Right lobe of liver (tissue), 6 donors: ENCODE results near the gene NRXN3. TPM values are rescaled to one million over a fixed set of nuclear protein-coding genes. Genes with fewer than 3 reads are reported as not detected.

Experiments
- ATAC-seq, 4 donors: fragments of 200-7000 bp; cut with Tn5 transposase; one replicate each; pipeline ENCODE4 v1.9.1; 2020; ENCODE audit warnings: mild to moderate bottlenecking in 4 of 4, moderate library complexity in 4 of 4
- DNase-seq, 3 donors: peaks; one replicate each; pipeline ENCODE4 v3.0.0-alpha.2; 2020
- H3K27ac ChIP-seq, 3 donors: fragments of 200-600 bp; one replicate each; pipeline ENCODE4 v1.8.0; 2022
- H3K27me3 ChIP-seq, 2 donors: fragments of 200-600 bp; one replicate each; pipeline ENCODE4 v1.8.0; 2022
- H3K36me3 ChIP-seq, 4 donors: fragments of 200-600 bp; sonication (generic) in 1 of 4; one replicate each; pipeline versions ENCODE4 v1.5.1 to v1.8.0; 2017 to 2022; ENCODE audit warnings: control low read depth in 1 of 4
- H3K4me1 ChIP-seq, 4 donors: fragments of 200-600 bp; sonication (generic) in 1 of 4; one replicate each; pipeline versions ENCODE4 v1.5.1 to v1.8.0; 2017 to 2022; ENCODE audit warnings: control low read depth in 1 of 4
- H3K4me3 ChIP-seq, 3 donors: fragments of 200-600 bp; one replicate each; pipeline ENCODE4 v1.8.0; 2022
- H3K9me3 ChIP-seq, 4 donors: fragments of 200-600 bp; sonication (generic) in 1 of 4; one replicate each; pipeline versions ENCODE4 v1.5.1 to v1.8.0; 2017 to 2022; ENCODE audit warnings: control low read depth in 1 of 4
- POLR2A ChIP-seq: fragments of 450-650 bp; IDR thresholded peaks from one replicate; pipeline ENCODE4 v1.6.1; 2017; ENCODE audit warnings: antibody characterized with exemption, mild to moderate bottlenecking
- WGBS: methylation state at CpG from one replicate; pipeline ENCODE4 v1.1.6; 2018; ENCODE audit warnings: low coverage, low lambda C conversion rate; ENCODE audit not compliant: insufficient coverage; ENCODE audit errors: missing lambda C conversion rate; 5-methylcytosine and 5-hydroxymethylcytosine counted together
- intact Hi-C, 2 donors: fragments of 100-400 bp; cut with DNase I; formaldehyde crosslinking; loops; one replicate each; pipeline versions ENCODE4 v1.11.2 to v1.14.1; 2022
- total RNA-seq, 6 experiments: library from RNA; depleted of rRNA in 2 of 6; stranded (reverse); fragments of >200 nt in 2 of 6; fragmentation: NEBNext Ultra II Directional in 3 of 6; extraction: Animal tissue kit (Norgen Biotek cat#: 25700) in 3 of 6; gene quantifications; one replicate each; pipeline versions ENCODE4 v1.1.0 to v1.2.4, GENCODE V29; 2016 to 2023
- TF ChIP-seq, protein P1 (sequence below), 4 donors: fragments of 200-600 bp in 3 of 4; fragments of 450-650 bp in 1 of 4; IDR thresholded peaks; one replicate each; pipeline versions ENCODE4 v1.5.1 to v1.8.0; 2016 to 2022; ENCODE audit warnings: antibody characterized with exemption in 4 of 4, mild to moderate bottlenecking in 2 of 4
- donor health status: DM: no; HTN: yes; CAD: no.
- donor health status: DM: no; HTN: no; CAD: no.
- donor health status: DM: no; HTN: no; CAD: no.
- donor health status: DM: no; HTN: yes; CAD: no.
- donor health status: DM: no; HTN: yes; CAD: no.

Gene NRXN3
- total RNA-seq, 6 experiments from 2014 or later = 0.06 to 0.51 (median 0.23) TPM; not detected in 1

DNA sequence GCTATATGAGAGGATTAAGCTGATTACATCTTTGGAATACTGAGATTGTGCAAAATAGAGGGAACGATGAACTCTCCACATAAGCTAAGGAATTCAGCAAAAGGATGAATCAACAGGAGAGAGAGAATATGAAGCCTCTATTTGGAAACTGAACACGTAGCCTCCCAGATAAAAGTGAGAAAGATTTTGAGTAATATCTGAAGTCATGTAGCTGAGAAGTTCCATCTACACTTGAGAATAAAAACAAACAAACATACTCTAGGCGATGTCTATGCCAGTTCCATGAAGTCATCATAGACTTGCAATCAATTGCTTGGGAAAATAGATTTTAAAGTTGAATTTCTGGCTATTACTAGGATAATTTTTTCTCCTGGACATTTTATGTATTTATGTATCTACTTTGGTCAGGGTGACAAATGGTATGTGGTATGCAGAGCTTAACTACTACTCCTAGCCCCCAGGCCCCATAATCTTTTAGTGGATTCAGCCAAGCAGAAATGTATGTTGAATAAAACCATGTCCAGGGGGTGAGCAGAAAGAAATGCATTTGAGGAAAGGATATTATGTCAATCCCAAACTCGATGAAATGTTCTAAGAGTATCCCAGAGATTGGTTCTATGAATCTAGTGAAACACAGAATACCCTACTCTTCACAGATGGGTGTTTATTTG lies 1413.7 kb downstream of the NRXN3 start:
- H3K4me3 ChIP-seq = no peak overlapping the region
- ATAC-seq = no peak
- intact Hi-C loops = no loop called here
- DNase-seq = no peak
- H3K27ac ChIP-seq = no peak overlapping the region
- 45% methylated on average over 4 of the region's 4 CpGs for WGBS
- H3K27me3 ChIP-seq = no peaks in the 10 kb centered on the region
- H3K9me3 ChIP-seq = no peaks in the 10 kb centered on the region
- TF ChIP-seq, protein P1, sequence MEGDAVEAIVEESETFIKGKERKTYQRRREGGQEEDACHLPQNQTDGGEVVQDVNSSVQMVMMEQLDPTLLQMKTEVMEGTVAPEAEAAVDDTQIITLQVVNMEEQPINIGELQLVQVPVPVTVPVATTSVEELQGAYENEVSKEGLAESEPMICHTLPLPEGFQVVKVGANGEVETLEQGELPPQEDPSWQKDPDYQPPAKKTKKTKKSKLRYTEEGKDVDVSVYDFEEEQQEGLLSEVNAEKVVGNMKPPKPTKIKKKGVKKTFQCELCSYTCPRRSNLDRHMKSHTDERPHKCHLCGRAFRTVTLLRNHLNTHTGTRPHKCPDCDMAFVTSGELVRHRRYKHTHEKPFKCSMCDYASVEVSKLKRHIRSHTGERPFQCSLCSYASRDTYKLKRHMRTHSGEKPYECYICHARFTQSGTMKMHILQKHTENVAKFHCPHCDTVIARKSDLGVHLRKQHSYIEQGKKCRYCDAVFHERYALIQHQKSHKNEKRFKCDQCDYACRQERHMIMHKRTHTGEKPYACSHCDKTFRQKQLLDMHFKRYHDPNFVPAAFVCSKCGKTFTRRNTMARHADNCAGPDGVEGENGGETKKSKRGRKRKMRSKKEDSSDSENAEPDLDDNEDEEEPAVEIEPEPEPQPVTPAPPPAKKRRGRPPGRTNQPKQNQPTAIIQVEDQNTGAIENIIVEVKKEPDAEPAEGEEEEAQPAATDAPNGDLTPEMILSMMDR (IDR thresholded peaks at IDR 0.05) = no peak
- TF ChIP-seq POLR2A = no peak
- no peaks in the 10 kb centered on the region for H3K36me3 ChIP-seq
- no peaks in the 10 kb centered on the region for H3K4me1 ChIP-seq

DNA sequence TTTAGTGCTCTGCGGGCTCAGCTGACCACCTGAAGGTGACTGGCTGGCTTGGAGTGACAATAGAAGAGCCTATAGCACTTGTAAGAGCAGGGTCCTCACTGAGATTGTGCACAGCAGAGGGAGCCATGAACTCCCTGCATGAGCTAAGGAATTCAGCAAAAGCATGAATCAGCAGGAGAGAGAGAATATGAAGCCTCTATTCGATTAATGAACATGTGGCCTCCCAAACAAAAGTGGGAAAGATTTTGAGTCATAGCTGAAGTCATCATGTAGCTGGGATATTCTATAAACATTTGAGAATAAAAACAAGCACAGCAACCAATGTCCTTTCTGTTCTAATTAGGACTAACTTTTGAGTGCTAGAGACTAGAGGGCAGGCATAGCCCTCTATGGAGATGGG lies 1414.5 kb downstream of the NRXN3 start:
- no peaks in the 10 kb centered on the region for H3K9me3 ChIP-seq
- H3K4me3 ChIP-seq = no peak overlapping the region
- 29% methylated on average over 2 of the region's 2 CpGs for WGBS
- H3K27ac ChIP-seq = no peak overlapping the region
- H3K36me3 ChIP-seq = no peaks in the 10 kb centered on the region
- ATAC-seq (no peak), DNase-seq (no peak)
- intact Hi-C loops = no loop called here
- H3K4me1 ChIP-seq = no peaks in the 10 kb centered on the region
- no peak for TF ChIP-seq POLR2A
- TF ChIP-seq, protein P1 (IDR thresholded peaks at IDR 0.05) = no peak
- no peaks in the 10 kb centered on the region for H3K27me3 ChIP-seq

DNA sequence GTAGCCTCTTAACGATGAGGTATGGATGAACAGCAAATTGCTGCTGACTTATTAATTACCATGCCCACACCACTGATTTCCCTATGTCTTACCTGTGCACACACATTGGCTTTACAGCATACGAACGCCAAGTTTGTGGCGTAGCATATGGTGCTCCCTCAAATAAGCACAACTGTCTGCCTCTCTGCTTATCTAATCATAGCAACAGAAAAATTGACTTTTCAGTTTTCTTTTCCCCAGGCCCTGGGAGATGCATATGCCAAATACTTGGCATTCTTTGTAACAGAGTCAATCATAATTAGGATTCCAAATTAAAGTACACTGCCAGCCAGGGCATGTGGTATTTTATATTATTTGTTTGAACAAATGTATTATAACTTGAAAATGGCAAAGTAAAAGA lies 1415.7 kb downstream of the NRXN3 start:
- DNase-seq (no peak), ATAC-seq (no peak)
- Histone ChIP-seq H3K27ac (no peak overlapping the region), H3K9me3 (no peaks in the 10 kb centered on the region), H3K4me3 (no peak overlapping the region), H3K36me3 (no peaks in the 10 kb centered on the region), H3K4me1 (no peaks in the 10 kb centered on the region), H3K27me3 (no peaks in the 10 kb centered on the region)
- intact Hi-C loops = no loop called here
- TF ChIP-seq POLR2A = no peak
- TF ChIP-seq, protein P1 (IDR thresholded peaks at IDR 0.05) = no peak
- 54% methylated on average over 4 of the region's 4 CpGs for WGBS

DNA sequence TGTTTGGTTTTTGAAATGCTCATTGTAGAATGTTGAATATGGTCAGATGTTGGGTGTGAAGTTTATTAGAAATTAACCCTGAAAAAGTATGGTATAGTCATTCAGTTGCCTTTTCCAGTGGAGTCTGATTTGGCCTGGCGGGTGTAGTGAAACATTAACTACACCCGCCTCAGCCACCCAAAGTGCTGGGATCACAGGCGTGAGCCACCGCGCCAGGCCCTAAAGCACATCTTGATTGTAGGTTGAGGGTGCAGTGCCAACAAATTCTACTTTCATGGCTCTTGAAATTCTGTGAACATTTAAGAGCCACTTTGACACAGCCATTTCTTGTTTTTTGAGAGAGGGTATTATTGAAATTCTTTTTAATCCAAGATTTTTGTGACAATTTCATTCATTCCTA lies 1416.2 kb downstream of the NRXN3 start:
- Histone ChIP-seq H3K27ac (no peak overlapping the region), H3K4me3 (no peak overlapping the region), H3K4me1 (no peaks in the 10 kb centered on the region), H3K27me3 (no peaks in the 10 kb centered on the region), H3K36me3 (no peaks in the 10 kb centered on the region), H3K9me3 (no peaks in the 10 kb centered on the region)
- intact Hi-C loops = no loop called here
- TF ChIP-seq, protein P1 (IDR thresholded peaks at IDR 0.05) = no peak
- TF ChIP-seq POLR2A = no peak
- DNase-seq = no peak
- WGBS = 81% methylated on average over 5 of the region's 5 CpGs
- ATAC-seq = no peak
